Neural cell (in vitro differentiated cells): Measurements from ENCODE around the gene SEL1L2. TPM values are rescaled to one million over a fixed set of nuclear protein-coding genes. Genes with fewer than 3 reads are reported as not detected.

ENCODE experiments used
- H2AFZ ChIP-seq: fragments of 200-600, 300-800 bp; sonication (generic), shearing (Covaris generic); 2 replicates; pipeline ENCODE4 v1.6.0; 2014; ENCODE audit warnings: low read depth, mild to moderate bottlenecking, antibody characterized with exemption, low read length, moderate library complexity
- H3F3A ChIP-seq: fragments of 200-600 bp; shearing (Covaris generic); 2 replicates; pipeline ENCODE4 v1.6.1; 2016; ENCODE audit warnings: mild to moderate bottlenecking, moderate library complexity, mixed read lengths, antibody characterized with exemption, low read length; ENCODE audit not compliant: insufficient read depth, poor library complexity, severe bottlenecking
- H3K27ac ChIP-seq: fragments of 200-600, 300-800 bp; sonication (generic), shearing (Covaris generic); 2 replicates; pipeline ENCODE4 v1.5.1; 2014; ENCODE audit warnings: mild to moderate bottlenecking, low read length, moderate library complexity
- H3K27me3 ChIP-seq: fragments of 300-800, 200-600 bp; sonication (generic), shearing (Covaris generic); 2 replicates; pipeline ENCODE4 v1.6.0; 2014; ENCODE audit warnings: mild to moderate bottlenecking, low read depth, low read length, moderate library complexity; ENCODE audit not compliant: insufficient read depth
- H3K36me3 ChIP-seq: fragments of 300-800, 200-600 bp; sonication (generic), shearing (Covaris generic); 2 replicates; pipeline ENCODE4 v1.5.1; 2014; ENCODE audit warnings: mild to moderate bottlenecking, antibody characterized with exemption, low read length, moderate library complexity; ENCODE audit not compliant: insufficient read depth
- H3K4me2 ChIP-seq: fragments of 300-800, 200-600 bp; sonication (generic), shearing (Covaris generic); 2 replicates; pipeline ENCODE4 v1.6.0; 2014; ENCODE audit warnings: mild to moderate bottlenecking, low read length
- H3K4me3 ChIP-seq: fragments of 300-800, 200-600 bp; sonication (generic), shearing (Covaris generic); 2 replicates; pipeline ENCODE4 v1.5.1; 2014; ENCODE audit warnings: mild to moderate bottlenecking, low read length, moderate library complexity
- H3K79me2 ChIP-seq: fragments of 200-600 bp; shearing (Covaris generic); replicated peaks from 2 replicates; pipeline ENCODE4 v1.6.0; 2014; ENCODE audit warnings: mild to moderate bottlenecking, low read length, moderate library complexity; ENCODE audit not compliant: insufficient read depth
- H3K9ac ChIP-seq: fragments of 300-800, 200-600 bp; sonication (generic), shearing (Covaris generic); 2 replicates; pipeline ENCODE4 v1.6.1; 2016; ENCODE audit warnings: mild to moderate bottlenecking, low read length, mixed read lengths
- H3K9me2 ChIP-seq: fragments of 200-600 bp; shearing (Covaris generic); 2 replicates; pipeline ENCODE4 v1.6.1; 2016; ENCODE audit warnings: mild to moderate bottlenecking, low read length, mixed read lengths; ENCODE audit not compliant: insufficient read depth
- H3K9me3 ChIP-seq: fragments of 200-600, 300-800 bp; sonication (generic), shearing (Covaris generic); 2 replicates; pipeline ENCODE4 v1.6.1; 2016; ENCODE audit warnings: mild to moderate bottlenecking, mixed run types, low read length, moderate library complexity, mixed read lengths
- H4K20me1 ChIP-seq: fragments of 200-600 bp; shearing (Covaris generic); 2 replicates; pipeline ENCODE4 v1.6.1; 2016; ENCODE audit warnings: mild to moderate bottlenecking, mixed run types; ENCODE audit not compliant: insufficient read depth
- EP300 ChIP-seq: fragments of 450-650 bp; conservative IDR thresholded peaks from 2 replicates; pipeline ENCODE4 v1.6.1; 2014; ENCODE audit warnings: antibody characterized with exemption, mild to moderate bottlenecking, moderate library complexity; ENCODE audit not compliant: poor library complexity, severe bottlenecking
- EZH2 ChIP-seq: fragments of 200-600, 300-800 bp; shearing (Covaris generic), sonication (generic); IDR thresholded peaks from 2 replicates; pipeline ENCODE4 v1.6.1; 2014; ENCODE audit warnings: antibody characterized with exemption, low read length, borderline replicate concordance, mild to moderate bottlenecking; ENCODE audit not compliant: insufficient read depth, poor library complexity, severe bottlenecking
- MXI1 ChIP-seq: fragments of 450-650 bp; conservative IDR thresholded peaks from 2 replicates; pipeline ENCODE4 v1.6.1; 2014; ENCODE audit warnings: antibody characterized with exemption, mild to moderate bottlenecking; ENCODE audit not compliant: poor library complexity, severe bottlenecking
- POLR2AphosphoS5 ChIP-seq: IDR thresholded peaks from 2 replicates; pipeline ENCODE4 v1.6.1; 2012
- RAD21 ChIP-seq: fragments of 450-650 bp; conservative IDR thresholded peaks from 2 replicates; pipeline ENCODE4 v1.6.1; 2014; ENCODE audit warnings: antibody characterized with exemption, mild to moderate bottlenecking, moderate library complexity
- SMC3 ChIP-seq: fragments of 450-650 bp; conservative IDR thresholded peaks from 2 replicates; pipeline ENCODE4 v1.6.1; 2014; ENCODE audit warnings: antibody characterized with exemption, mild to moderate bottlenecking, moderate library complexity; ENCODE audit not compliant: poor library complexity
- TAF1 ChIP-seq: IDR thresholded peaks from 2 replicates; pipeline ENCODE4 v1.6.1; 2012; ENCODE audit warnings: low read depth
- polyA plus RNA-seq: library from polyadenylated mRNA; depleted of rRNA; stranded (reverse); fragments of >200 nt; gene quantifications from 2 replicates; pipeline ENCODE4 v1.2.3, GENCODE V29; 2014
- TF ChIP-seq, protein P1 (sequence below): IDR thresholded peaks from 2 replicates; pipeline ENCODE4 v1.6.1; 2012; ENCODE audit warnings: borderline replicate concordance
- TF ChIP-seq, protein P2 (sequence below): fragments of 450-650 bp; IDR thresholded peaks from 2 replicates; pipeline ENCODE4 v1.5.1; 2014; ENCODE audit warnings: antibody characterized with exemption, mild to moderate bottlenecking, moderate library complexity; ENCODE audit not compliant: poor library complexity, severe bottlenecking

Gene SEL1L2
- polyA plus RNA-seq, 1 donor from 2014 or later, result not detected

DNA sequence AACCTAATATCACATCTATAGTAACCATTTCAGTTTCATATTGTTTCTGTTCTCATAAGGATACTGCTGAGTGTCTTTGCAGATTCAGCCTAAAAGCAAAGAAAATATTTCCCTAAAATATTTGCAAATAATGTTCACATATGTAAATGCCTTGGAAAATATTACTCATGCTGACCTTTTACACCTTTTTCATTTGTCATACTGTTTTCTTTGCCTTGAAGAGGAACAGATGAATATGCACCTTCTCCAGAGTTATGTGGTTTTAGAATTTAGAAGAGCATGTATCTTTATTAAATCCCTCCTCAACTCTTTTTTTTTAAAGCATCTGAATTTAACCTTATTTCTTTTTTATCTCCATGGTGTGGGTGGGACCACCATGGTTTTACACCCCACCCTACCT, 173.1 kb downstream of the SEL1L2 start:
- no peaks in the 10 kb centered on the region for H3F3A ChIP-seq
- H3K9ac ChIP-seq, result no peak overlapping the region
- no peaks in the 10 kb centered on the region for H3K9me3 ChIP-seq
- H3K4me2 ChIP-seq, result no peak overlapping the region
- H3K27ac ChIP-seq, result no peak overlapping the region
- H3K4me3 ChIP-seq, result no peak overlapping the region
- H2AFZ ChIP-seq, result no peak overlapping the region
- no peaks in the 10 kb centered on the region for H3K79me2 ChIP-seq
- H4K20me1 ChIP-seq, result no peaks in the 10 kb centered on the region
- peaks cover 5% of the 10 kb centered on the region for H3K36me3 ChIP-seq
- TF ChIP-seq POLR2AphosphoS5 (no peak), SMC3 (no peak), TAF1 (no peak), RAD21 (no peak), EP300 (no peak), EZH2 (no peak), MXI1 (no peak)
- TF ChIP-seq, protein P1, sequence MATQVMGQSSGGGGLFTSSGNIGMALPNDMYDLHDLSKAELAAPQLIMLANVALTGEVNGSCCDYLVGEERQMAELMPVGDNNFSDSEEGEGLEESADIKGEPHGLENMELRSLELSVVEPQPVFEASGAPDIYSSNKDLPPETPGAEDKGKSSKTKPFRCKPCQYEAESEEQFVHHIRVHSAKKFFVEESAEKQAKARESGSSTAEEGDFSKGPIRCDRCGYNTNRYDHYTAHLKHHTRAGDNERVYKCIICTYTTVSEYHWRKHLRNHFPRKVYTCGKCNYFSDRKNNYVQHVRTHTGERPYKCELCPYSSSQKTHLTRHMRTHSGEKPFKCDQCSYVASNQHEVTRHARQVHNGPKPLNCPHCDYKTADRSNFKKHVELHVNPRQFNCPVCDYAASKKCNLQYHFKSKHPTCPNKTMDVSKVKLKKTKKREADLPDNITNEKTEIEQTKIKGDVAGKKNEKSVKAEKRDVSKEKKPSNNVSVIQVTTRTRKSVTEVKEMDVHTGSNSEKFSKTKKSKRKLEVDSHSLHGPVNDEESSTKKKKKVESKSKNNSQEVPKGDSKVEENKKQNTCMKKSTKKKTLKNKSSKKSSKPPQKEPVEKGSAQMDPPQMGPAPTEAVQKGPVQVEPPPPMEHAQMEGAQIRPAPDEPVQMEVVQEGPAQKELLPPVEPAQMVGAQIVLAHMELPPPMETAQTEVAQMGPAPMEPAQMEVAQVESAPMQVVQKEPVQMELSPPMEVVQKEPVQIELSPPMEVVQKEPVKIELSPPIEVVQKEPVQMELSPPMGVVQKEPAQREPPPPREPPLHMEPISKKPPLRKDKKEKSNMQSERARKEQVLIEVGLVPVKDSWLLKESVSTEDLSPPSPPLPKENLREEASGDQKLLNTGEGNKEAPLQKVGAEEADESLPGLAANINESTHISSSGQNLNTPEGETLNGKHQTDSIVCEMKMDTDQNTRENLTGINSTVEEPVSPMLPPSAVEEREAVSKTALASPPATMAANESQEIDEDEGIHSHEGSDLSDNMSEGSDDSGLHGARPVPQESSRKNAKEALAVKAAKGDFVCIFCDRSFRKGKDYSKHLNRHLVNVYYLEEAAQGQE, result no peak
- TF ChIP-seq, protein P2, sequence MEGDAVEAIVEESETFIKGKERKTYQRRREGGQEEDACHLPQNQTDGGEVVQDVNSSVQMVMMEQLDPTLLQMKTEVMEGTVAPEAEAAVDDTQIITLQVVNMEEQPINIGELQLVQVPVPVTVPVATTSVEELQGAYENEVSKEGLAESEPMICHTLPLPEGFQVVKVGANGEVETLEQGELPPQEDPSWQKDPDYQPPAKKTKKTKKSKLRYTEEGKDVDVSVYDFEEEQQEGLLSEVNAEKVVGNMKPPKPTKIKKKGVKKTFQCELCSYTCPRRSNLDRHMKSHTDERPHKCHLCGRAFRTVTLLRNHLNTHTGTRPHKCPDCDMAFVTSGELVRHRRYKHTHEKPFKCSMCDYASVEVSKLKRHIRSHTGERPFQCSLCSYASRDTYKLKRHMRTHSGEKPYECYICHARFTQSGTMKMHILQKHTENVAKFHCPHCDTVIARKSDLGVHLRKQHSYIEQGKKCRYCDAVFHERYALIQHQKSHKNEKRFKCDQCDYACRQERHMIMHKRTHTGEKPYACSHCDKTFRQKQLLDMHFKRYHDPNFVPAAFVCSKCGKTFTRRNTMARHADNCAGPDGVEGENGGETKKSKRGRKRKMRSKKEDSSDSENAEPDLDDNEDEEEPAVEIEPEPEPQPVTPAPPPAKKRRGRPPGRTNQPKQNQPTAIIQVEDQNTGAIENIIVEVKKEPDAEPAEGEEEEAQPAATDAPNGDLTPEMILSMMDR, result no peak
- no peaks in the 10 kb centered on the region for H3K9me2 ChIP-seq
- H3K27me3 ChIP-seq, result no peaks in the 10 kb centered on the region

DNA sequence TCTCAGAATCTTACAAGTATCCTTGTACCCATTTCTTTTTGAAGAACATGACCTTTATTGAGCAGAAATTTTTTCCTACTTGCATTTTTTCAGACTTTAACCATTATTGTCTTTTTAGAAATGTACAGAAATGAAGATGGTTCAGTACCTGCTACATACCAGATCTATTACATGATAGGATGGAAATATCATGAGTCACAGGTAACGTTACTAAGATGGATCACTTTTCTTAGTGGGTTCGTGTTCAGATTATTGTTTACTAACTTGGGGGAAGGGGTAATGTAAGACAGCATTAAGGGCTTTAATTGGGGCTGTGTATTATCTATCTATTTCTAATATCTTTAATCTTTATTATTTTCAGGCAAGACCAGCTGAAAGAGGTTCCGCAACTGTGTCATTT, 173.7 kb downstream of the SEL1L2 start:
- H3K4me2 ChIP-seq, result no peak overlapping the region
- no peaks in the 10 kb centered on the region for H4K20me1 ChIP-seq
- H3K9me2 ChIP-seq, result no peaks in the 10 kb centered on the region
- H3K4me3 ChIP-seq, result no peak overlapping the region
- H3F3A ChIP-seq, result no peaks in the 10 kb centered on the region
- no peak overlapping the region for H3K9ac ChIP-seq
- TF ChIP-seq MXI1 (no peak), TAF1 (no peak), EZH2 (no peak), EP300 (no peak), RAD21 (no peak), POLR2AphosphoS5 (no peak), SMC3 (no peak)
- TF ChIP-seq, protein P1, result no peak
- TF ChIP-seq, protein P2, result no peak
- no peaks in the 10 kb centered on the region for H3K27me3 ChIP-seq
- H3K36me3 ChIP-seq, result peaks cover 5% of the 10 kb centered on the region
- no peaks in the 10 kb centered on the region for H3K9me3 ChIP-seq
- H3K27ac ChIP-seq, result no peak overlapping the region
- no peaks in the 10 kb centered on the region for H3K79me2 ChIP-seq
- H2AFZ ChIP-seq, result no peak overlapping the region
